ENCODE data around the gene CCL11. TPM values are rescaled to one million over a fixed set of nuclear protein-coding genes. Genes with fewer than 3 reads are reported as not detected.
"Not testable (repeated sequence)": the region's sequence is repeated elsewhere in the genome, so short reads cannot be mapped to it uniquely, and the experiment has no call there.

The CCL11 gene
- total RNA-seq, 1 donor from 2014 or later = not detected

DNA sequence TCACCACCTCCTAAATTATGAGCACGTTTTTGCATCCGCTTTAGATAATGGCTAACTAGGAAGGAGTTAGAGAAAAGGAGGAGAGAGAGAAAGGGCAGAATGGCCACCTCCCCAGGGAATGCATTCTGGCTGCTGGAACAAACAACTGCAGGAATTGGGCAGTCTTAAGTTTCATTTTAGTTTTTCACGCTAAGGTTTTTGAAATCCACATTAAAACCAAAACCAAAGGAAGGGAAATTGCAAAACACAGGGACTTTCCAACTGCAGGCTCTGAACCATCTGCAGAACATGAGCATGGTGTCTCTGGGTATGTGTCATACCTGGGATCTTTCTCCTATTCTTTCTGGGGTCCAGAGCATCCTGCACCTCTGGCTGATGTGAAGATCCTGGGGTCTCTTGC lies 21.6 kb downstream of the CCL11 start:
- DNase-seq (ENCODE audit: low spot score) = no peak

DNA sequence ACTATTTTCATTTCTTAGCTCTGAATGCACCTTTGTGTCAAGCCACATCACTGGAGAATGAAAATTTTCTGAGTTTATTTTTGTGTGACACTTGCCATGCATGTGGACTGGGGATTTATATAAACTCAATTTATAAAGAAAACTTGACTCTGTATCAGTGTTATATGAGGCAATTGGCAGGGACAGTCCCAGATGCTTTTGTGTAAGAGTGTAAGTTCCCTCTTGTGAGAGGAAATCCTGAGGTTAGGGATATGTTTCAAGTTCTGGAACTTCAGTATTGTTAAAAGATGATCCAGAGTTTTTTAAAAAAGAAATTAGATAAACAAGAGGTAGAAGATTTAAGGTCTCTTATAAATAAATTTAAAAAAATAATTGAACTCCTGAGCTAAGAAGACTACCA lies 22.8 kb downstream of the CCL11 start:
- no peak for DNase-seq (ENCODE audit: low spot score)

GRCh38 chr17:34311291-34311690 lies 25.7 kb downstream of the CCL11 start:
- no peak for DNase-seq (ENCODE audit: low spot score)

GRCh38 chr17:34312080-34312479 lies 26.5 kb downstream of the CCL11 start:
- no peak for DNase-seq (ENCODE audit: low spot score)

DNA sequence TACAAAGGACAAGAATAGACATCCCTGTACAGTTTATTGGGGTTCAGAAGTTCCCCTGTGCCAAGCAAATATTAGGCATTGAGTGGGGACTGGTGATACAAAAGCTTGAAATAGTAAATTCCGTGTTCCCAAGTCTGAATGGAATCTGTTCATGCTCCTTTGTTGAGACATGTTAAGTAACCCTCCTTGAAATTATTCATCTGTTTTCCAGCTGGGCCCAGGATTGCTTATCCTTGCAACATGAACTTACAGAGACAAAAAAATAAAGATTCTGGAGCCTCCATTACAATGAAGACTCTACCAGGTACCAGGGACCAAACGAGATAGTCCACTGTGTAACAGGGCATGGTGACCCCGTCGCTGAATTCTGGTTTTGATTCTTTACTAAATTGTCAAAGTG lies 27.6 kb downstream of the CCL11 start:
- DNase-seq (ENCODE audit: low spot score) = no peak

GRCh38 chr17:34314279-34314678 lies 28.7 kb downstream of the CCL11 start:
- no peak for DNase-seq (ENCODE audit: low spot score)

GRCh38 chr17:34318474-34318873 lies 32.9 kb downstream of the CCL11 start:
- DNase-seq (ENCODE audit: low spot score) = no peak

- DNase-seq (ENCODE audit: low spot score) = no peak
Measured at GRCh38 chr17:34319039-34319483, 33.5 kb downstream of the CCL11 start, which contains the start of gene CCL8. Gene CCL8 (plus strand): TSS chr17:34319435. CDS start chr17:34319502, 67 bp downstream.

- no peak for DNase-seq (ENCODE audit: low spot score)
Measured at GRCh38 chr17:34321964-34322363, 36.4 kb downstream of the CCL11 start.

DNA sequence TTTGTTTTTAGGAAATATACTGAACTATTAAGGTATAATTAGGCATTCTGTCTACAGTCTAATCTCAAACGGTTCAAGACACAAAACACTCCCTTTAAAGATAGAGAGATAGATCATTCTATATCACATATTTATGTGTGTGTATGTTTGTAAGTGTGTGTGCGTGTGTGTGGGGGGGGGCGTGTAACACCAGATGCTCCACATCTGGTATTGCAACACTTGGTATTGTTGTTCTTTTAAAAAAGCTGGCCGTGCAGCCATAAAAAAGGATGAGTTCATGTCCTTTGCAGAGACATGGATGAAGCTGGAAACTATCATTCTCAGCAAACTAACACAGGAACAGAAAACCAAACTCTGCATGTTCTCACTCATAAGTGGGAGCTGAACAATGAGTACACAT lies 42.0 kb downstream of the CCL11 start:
- not testable (repeated sequence) for DNase-seq (ENCODE audit: low spot score)

- DNase-seq (ENCODE audit: low spot score) = no peak
Measured at GRCh38 chr17:34337701-34338100, 52.2 kb downstream of the CCL11 start.

Other genes with a start within 250 kb of the CCL11 start
- 31.7 TPM for gene CCL2, start 30.5 kb upstream of the CCL11 start, total RNA-seq
- gene CCL7, start 15.5 kb upstream of the CCL11 start, total RNA-seq = not detected
- not detected for gene CCL8, start 33.7 kb downstream of the CCL11 start, total RNA-seq
- gene CCL13, start 70.7 kb downstream of the CCL11 start, total RNA-seq = 2.1 TPM
- not detected for gene CCL1, start 77.5 kb downstream of the CCL11 start, total RNA-seq